Measurements from ENCODE around the gene AMD1. TPM values are rescaled to one million over a fixed set of nuclear protein-coding genes. Genes with fewer than 3 reads are reported as not detected.
"Not testable (repeated sequence)": the region's sequence is repeated elsewhere in the genome, so short reads cannot be mapped to it uniquely, and the experiment has no call there.

AMD1 gene
- 77.8 and 86.7 TPM in 2 replicates for total RNA-seq (2012; rRNA removed)

GRCh38 chr6:110873981-110874879 lies at the start of gene AMD1:
AMD1 (plus strand) TSS chr6:110874785; CDS start chr6:110875106, 321 bp downstream.
- H3K9me3 ChIP-seq (replicated peaks; ENCODE audit: low read length) = no peaks in the 10 kb centered on the region
- H3K4me2 ChIP-seq (ENCODE audit: low read length) = peak within 1 kb of the TSS; percentile 84
- H3K27me3 ChIP-seq (ENCODE audit: control insufficient read depth, insufficient read depth, low read length) = no peaks in the 10 kb centered on the region
- H3K36me3 ChIP-seq (ENCODE audit: insufficient read depth, low read length) = no peaks in the 10 kb centered on the region
- peak within 1 kb of the TSS; percentile 96 for H3K9ac ChIP-seq (ENCODE audit: low read depth, low read length)
- H3K4me1 ChIP-seq (ENCODE audit: control insufficient read depth, insufficient read depth, low read length) = peaks cover 28% of the 10 kb centered on the region
- peak within 1 kb of the TSS; percentile 73 for H3K4me3 ChIP-seq (ENCODE audit: low read length)

DNA sequence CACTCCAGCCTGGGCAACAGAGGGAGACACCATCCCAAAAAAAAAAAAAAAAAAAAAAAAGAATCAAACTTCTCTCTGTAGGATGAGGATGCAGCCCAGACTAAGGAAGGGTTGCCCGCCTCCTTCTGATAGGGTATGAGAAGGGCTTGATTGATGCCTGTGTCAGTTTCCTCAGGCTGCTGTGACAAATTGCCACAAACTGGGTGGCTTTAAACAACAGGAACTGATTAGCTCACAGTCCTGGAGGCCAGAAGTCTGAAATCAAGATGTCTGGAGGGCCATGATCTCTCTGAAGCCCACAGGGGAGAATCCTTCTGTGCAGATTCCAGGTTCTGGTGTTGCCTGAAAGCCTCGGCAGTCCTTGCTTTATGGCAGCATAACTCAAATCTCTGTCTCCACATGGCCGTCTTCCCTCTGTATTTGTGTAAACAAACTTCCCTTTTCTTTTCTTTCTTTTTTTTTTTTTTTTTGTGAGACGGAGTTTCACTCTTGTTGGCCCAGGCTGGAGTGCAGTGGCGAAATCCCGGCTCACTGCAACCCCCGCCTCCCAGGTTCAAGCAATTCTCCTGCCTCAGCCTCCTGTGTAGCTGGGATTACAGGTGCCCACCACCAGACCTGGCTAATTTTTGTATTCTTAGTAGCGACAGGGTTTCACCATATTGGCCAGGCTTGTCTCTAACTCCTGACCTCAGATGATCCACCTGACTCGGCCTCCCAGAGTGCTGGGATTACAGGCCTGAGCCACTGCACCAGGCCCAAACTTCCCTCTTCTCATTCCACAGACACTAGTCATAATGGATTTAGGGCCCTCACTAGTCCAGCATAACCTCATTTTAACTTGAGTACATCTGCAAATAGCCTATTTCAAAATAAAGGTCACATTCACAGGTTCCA lies 48.1 kb upstream of the AMD1 start:
- Histone ChIP-seq H3K9me3 (replicated peaks; ENCODE audit: low read length) (no peaks in the 10 kb centered on the region), H3K27me3 (ENCODE audit: control insufficient read depth, insufficient read depth, low read length) (no peaks in the 10 kb centered on the region)

DNA sequence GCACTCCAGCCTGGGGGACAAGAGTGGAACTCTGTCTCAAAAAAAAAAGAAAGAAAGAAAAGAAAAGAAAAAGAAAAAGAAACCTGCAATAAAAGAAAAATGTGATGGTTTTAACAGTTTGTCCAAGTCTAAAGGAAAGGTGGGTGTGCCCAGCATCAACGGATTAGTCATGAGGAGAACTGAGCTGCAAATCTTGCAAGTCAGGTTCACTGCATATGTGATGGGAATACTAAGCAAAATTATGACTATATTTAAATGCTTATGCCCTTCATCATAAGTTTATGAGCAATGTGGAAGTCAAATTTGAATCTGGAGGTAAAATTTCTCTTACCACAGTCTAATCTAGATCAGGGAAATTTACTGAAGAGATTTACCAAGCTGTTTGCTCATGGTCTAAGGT lies 46.2 kb upstream of the AMD1 start:
- Histone ChIP-seq H3K4me3 (ENCODE audit: low read length) (no peak overlapping the region), H3K4me1 (ENCODE audit: control insufficient read depth, insufficient read depth, low read length) (no peaks in the 10 kb centered on the region), H3K9ac (ENCODE audit: low read depth, low read length) (no peak overlapping the region), H3K4me2 (ENCODE audit: low read length) (no peak overlapping the region), H3K9me3 (replicated peaks; ENCODE audit: low read length) (no peaks in the 10 kb centered on the region), H3K36me3 (ENCODE audit: insufficient read depth, low read length) (no peaks in the 10 kb centered on the region), H3K27me3 (ENCODE audit: control insufficient read depth, insufficient read depth, low read length) (no peaks in the 10 kb centered on the region)

More for the DNA sequence above, 48.1 kb upstream of the AMD1 start:
- H3K4me3 ChIP-seq (ENCODE audit: low read length) = no peak overlapping the region
- no peak overlapping the region for H3K9ac ChIP-seq (ENCODE audit: low read depth, low read length)
- no peaks in the 10 kb centered on the region for H3K36me3 ChIP-seq (ENCODE audit: insufficient read depth, low read length)
- H3K4me2 ChIP-seq (ENCODE audit: low read length) = no peak overlapping the region
- no peaks in the 10 kb centered on the region for H3K4me1 ChIP-seq (ENCODE audit: control insufficient read depth, insufficient read depth, low read length)

DNA sequence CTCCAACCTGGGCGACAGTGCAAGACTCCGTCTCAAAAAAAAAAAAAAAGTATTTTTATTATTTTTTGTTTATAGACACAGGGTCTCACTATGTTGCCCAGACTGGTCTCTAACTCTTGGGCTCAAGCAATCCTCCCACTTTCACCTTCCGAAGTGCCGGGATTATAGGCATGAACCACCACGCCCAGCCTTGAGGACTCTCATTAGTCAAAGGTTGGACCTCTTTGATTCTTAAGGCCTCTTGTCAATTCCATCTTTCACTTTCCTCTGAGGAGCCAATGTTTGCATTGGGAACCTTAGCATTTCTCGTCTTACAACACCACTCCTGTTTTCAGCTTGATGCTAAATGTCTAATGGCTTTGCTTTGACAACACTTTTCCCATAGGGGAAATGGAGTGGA lies 43.2 kb upstream of the AMD1 start:
- Histone ChIP-seq H3K9ac (ENCODE audit: low read depth, low read length) (no peak overlapping the region), H3K4me2 (ENCODE audit: low read length) (no peak overlapping the region), H3K36me3 (ENCODE audit: insufficient read depth, low read length) (no peaks in the 10 kb centered on the region), H3K27me3 (ENCODE audit: control insufficient read depth, insufficient read depth, low read length) (no peaks in the 10 kb centered on the region), H3K9me3 (replicated peaks; ENCODE audit: low read length) (no peaks in the 10 kb centered on the region), H3K4me1 (ENCODE audit: control insufficient read depth, insufficient read depth, low read length) (no peaks in the 10 kb centered on the region), H3K4me3 (ENCODE audit: low read length) (no peak overlapping the region)

DNA sequence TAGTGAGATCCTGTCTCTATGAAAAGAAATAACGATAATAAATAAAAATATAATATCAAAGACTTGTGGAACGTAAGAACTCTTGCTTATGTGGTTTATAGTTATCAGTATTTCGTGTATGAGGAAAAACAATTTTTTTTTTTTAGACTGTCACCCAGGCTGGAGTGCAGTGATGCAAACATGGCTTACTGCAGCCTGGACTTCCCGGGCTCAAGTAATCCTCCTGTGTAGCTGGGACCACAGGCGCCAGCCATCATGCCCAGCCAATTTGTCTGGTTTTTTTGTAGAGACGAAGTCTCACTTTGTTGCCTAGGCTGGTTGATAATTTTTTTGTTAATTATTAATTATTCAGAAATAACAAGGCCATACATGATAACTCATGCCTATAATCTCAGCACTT lies 40.8 kb upstream of the AMD1 start:
- no peak overlapping the region for H3K9ac ChIP-seq (ENCODE audit: low read depth, low read length)
- H3K9me3 ChIP-seq (replicated peaks; ENCODE audit: low read length) = no peaks in the 10 kb centered on the region

GRCh38 chr6:110835751-110836150 lies 38.8 kb upstream of the AMD1 start:
- not testable (repeated sequence) for H3K27me3 ChIP-seq (ENCODE audit: control insufficient read depth, insufficient read depth, low read length); H3K9me3 ChIP-seq (replicated peaks; ENCODE audit: low read length); H3K4me2 ChIP-seq (ENCODE audit: low read length); H3K4me3 ChIP-seq (ENCODE audit: low read length); H3K9ac ChIP-seq (ENCODE audit: low read depth, low read length); H3K4me1 ChIP-seq (ENCODE audit: control insufficient read depth, insufficient read depth, low read length); H3K36me3 ChIP-seq (ENCODE audit: insufficient read depth, low read length)

More for the DNA sequence above, 40.8 kb upstream of the AMD1 start:
- Histone ChIP-seq H3K27me3 (ENCODE audit: control insufficient read depth, insufficient read depth, low read length) (no peaks in the 10 kb centered on the region), H3K4me3 (ENCODE audit: low read length) (no peak overlapping the region), H3K4me1 (ENCODE audit: control insufficient read depth, insufficient read depth, low read length) (no peaks in the 10 kb centered on the region), H3K36me3 (ENCODE audit: insufficient read depth, low read length) (no peaks in the 10 kb centered on the region), H3K4me2 (ENCODE audit: low read length) (no peak overlapping the region)

- Histone ChIP-seq H3K4me3 (ENCODE audit: low read length) (no peak overlapping the region), H3K9me3 (replicated peaks; ENCODE audit: low read length) (no peaks in the 10 kb centered on the region), H3K4me2 (ENCODE audit: low read length) (no peak overlapping the region), H3K27me3 (ENCODE audit: control insufficient read depth, insufficient read depth, low read length) (no peaks in the 10 kb centered on the region), H3K9ac (ENCODE audit: low read depth, low read length) (no peak overlapping the region), H3K36me3 (ENCODE audit: insufficient read depth, low read length) (no peaks in the 10 kb centered on the region), H3K4me1 (ENCODE audit: control insufficient read depth, insufficient read depth, low read length) (no peaks in the 10 kb centered on the region)
Measured at GRCh38 chr6:110841266-110841665, 33.3 kb upstream of the AMD1 start.

GRCh38 chr6:110849781-110850180 lies 24.8 kb upstream of the AMD1 start:
- Histone ChIP-seq H3K4me1 (ENCODE audit: control insufficient read depth, insufficient read depth, low read length) (no peaks in the 10 kb centered on the region), H3K36me3 (ENCODE audit: insufficient read depth, low read length) (no peaks in the 10 kb centered on the region), H3K9me3 (replicated peaks; ENCODE audit: low read length) (no peaks in the 10 kb centered on the region), H3K9ac (ENCODE audit: low read depth, low read length) (no peak overlapping the region), H3K27me3 (ENCODE audit: control insufficient read depth, insufficient read depth, low read length) (no peaks in the 10 kb centered on the region), H3K4me3 (ENCODE audit: low read length) (no peak overlapping the region), H3K4me2 (ENCODE audit: low read length) (no peak overlapping the region)

GRCh38 chr6:110852773-110853172 lies 21.8 kb upstream of the AMD1 start:
- no peak overlapping the region for H3K4me2 ChIP-seq (ENCODE audit: low read length)
- no peak overlapping the region for H3K4me3 ChIP-seq (ENCODE audit: low read length)
- H3K4me1 ChIP-seq (ENCODE audit: control insufficient read depth, insufficient read depth, low read length) = no peaks in the 10 kb centered on the region
- H3K9ac ChIP-seq (ENCODE audit: low read depth, low read length) = no peak overlapping the region
- H3K9me3 ChIP-seq (replicated peaks; ENCODE audit: low read length) = no peaks in the 10 kb centered on the region
- no peaks in the 10 kb centered on the region for H3K27me3 ChIP-seq (ENCODE audit: control insufficient read depth, insufficient read depth, low read length)
- H3K36me3 ChIP-seq (ENCODE audit: insufficient read depth, low read length) = no peaks in the 10 kb centered on the region

DNA sequence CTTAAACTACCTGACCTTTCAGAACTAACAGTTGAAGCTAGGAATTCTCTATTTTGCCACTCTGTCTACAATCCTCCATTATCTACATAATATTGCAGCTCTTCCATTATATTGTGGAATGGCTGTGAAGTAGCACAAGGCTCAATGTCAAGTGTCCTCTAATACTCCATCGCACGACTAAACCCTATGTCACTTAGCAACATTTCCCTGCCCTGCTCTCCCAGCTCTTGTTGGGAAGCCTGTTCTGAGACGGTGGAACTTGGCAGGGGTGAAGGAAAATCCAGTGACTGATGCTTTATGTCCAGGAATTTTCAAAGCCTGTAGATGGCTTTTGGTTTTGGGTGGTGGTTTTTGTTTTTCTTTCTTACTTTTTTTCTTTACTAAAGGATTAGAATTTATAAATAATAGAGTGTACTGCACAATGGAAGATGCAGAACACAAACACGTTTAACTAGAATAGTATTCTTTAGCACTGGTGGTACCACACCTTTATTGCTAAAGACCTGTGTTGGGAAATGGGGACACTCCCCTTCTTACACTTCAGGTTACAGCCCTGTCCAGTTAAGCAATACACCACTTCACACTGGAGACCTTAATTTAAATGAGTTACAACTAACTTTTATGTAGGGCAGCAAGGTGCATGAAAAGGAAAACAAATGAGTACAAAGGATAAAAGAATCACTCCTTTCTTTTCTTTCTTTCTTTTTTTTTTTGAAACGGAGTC lies 20.7 kb upstream of the AMD1 start:
- no peak overlapping the region for H3K4me3 ChIP-seq (ENCODE audit: low read length)
- H3K4me2 ChIP-seq (ENCODE audit: low read length) = no peak overlapping the region
- H3K4me1 ChIP-seq (ENCODE audit: control insufficient read depth, insufficient read depth, low read length) = no peaks in the 10 kb centered on the region
- no peaks in the 10 kb centered on the region for H3K9me3 ChIP-seq (replicated peaks; ENCODE audit: low read length)
- no peaks in the 10 kb centered on the region for H3K36me3 ChIP-seq (ENCODE audit: insufficient read depth, low read length)
- H3K9ac ChIP-seq (ENCODE audit: low read depth, low read length) = no peak overlapping the region
- H3K27me3 ChIP-seq (ENCODE audit: control insufficient read depth, insufficient read depth, low read length) = no peaks in the 10 kb centered on the region

DNA sequence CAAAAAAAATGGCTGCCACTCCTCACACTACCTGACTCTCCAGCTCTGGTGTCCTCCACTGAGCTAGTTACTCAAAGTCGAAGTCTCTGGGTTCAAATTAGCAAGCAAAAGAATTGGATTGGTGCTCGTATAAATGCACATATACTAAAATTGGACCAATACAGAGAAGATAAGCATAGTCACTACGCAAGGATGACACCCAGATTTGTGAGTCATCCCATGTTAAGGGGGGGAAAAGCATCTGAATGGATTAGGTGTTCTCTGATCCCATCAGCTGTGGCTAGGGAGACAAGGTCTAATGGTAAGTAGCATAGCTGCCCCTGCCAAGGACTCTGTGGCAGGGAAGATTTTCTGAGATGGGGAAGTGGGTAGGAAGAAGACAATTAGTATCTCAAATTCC lies 18.3 kb upstream of the AMD1 start:
- no peaks in the 10 kb centered on the region for H3K36me3 ChIP-seq (ENCODE audit: insufficient read depth, low read length)
- no peak overlapping the region for H3K4me2 ChIP-seq (ENCODE audit: low read length)
- no peak overlapping the region for H3K4me3 ChIP-seq (ENCODE audit: low read length)
- H3K9me3 ChIP-seq (replicated peaks; ENCODE audit: low read length) = no peaks in the 10 kb centered on the region
- no peak overlapping the region for H3K9ac ChIP-seq (ENCODE audit: low read depth, low read length)
- H3K4me1 ChIP-seq (ENCODE audit: control insufficient read depth, insufficient read depth, low read length) = no peaks in the 10 kb centered on the region
- no peaks in the 10 kb centered on the region for H3K27me3 ChIP-seq (ENCODE audit: control insufficient read depth, insufficient read depth, low read length)
